Loucy (cell line): ENCODE data around the gene CATSPER1.
A peak's percentile ranks its signal among the peaks of the same experiment; 100 is the strongest.

ENCODE experiments used
- H2AFZ ChIP-seq: fragments of 200-600 bp; sonication (generic); 2 replicates; pipeline ENCODE4 v1.6.0; 2016; ENCODE audit warnings: antibody characterized with exemption, mild to moderate bottlenecking, low read length, moderate library complexity
- H3F3A ChIP-seq: fragments of 200-600 bp; 2 replicates; pipeline ENCODE4 v1.6.0; 2016; ENCODE audit warnings: antibody characterized with exemption, low read depth, mild to moderate bottlenecking
- H3K27me3 ChIP-seq: fragments of 200-600 bp; sonication (generic); 2 replicates; pipeline ENCODE4 v1.6.1; 2014; ENCODE audit warnings: low read length, mild to moderate bottlenecking; ENCODE audit not compliant: insufficient read depth, poor library complexity, severe bottlenecking
- H3K36me3 ChIP-seq: fragments of 200-600 bp; sonication (generic); 2 replicates; pipeline ENCODE4 v1.6.1; 2016; ENCODE audit warnings: low read length; ENCODE audit not compliant: insufficient read depth
- H3K4me1 ChIP-seq: fragments of 200-600 bp; sonication (generic); 2 replicates; pipeline ENCODE4 v1.5.1; 2014; ENCODE audit warnings: low read length, mild to moderate bottlenecking; ENCODE audit not compliant: insufficient read depth, poor library complexity, severe bottlenecking
- H3K4me2 ChIP-seq: fragments of 200-600 bp; sonication (generic); 2 replicates; pipeline ENCODE4 v1.6.0; 2014; ENCODE audit warnings: antibody characterized with exemption, low read length, low read depth, mild to moderate bottlenecking; ENCODE audit not compliant: poor library complexity, severe bottlenecking
- H3K4me3 ChIP-seq: fragments of 200-600 bp; sonication (generic); 2 replicates; pipeline ENCODE4 v1.5.1; 2014; ENCODE audit warnings: low read length, mild to moderate bottlenecking, mixed read lengths; ENCODE audit not compliant: poor library complexity, severe bottlenecking
- H3K79me2 ChIP-seq: fragments of 200-600 bp; sonication (generic); 2 replicates; pipeline ENCODE4 v1.6.1; 2014; ENCODE audit warnings: low read length; ENCODE audit not compliant: insufficient read depth
- H3K9ac ChIP-seq: fragments of 200-600 bp; sonication (generic); 2 replicates; pipeline ENCODE4 v1.6.0; 2014; ENCODE audit warnings: mild to moderate bottlenecking, low read depth, low read length, moderate library complexity; ENCODE audit not compliant: poor library complexity, severe bottlenecking
- H3K9me2 ChIP-seq: fragments of 200-600 bp; sonication (generic); replicated peaks from 2 replicates; pipeline ENCODE4 v1.6.1; 2016; ENCODE audit warnings: low read depth, low read length, mixed read lengths
- H3K9me3 ChIP-seq: fragments of 200-600 bp; sonication (generic); 2 replicates; pipeline ENCODE4 v1.6.1; 2014; ENCODE audit warnings: mild to moderate bottlenecking, antibody characterized with exemption, low read length, low read depth; ENCODE audit not compliant: insufficient read depth
- H4K20me1 ChIP-seq: fragments of 200-600 bp; sonication (generic); 2 replicates; pipeline ENCODE4 v1.6.0; 2014; ENCODE audit warnings: antibody characterized with exemption, low read length, mild to moderate bottlenecking; ENCODE audit not compliant: insufficient read depth, poor library complexity, severe bottlenecking
- EZH2phosphoT487 ChIP-seq: fragments of 200-600 bp; IDR thresholded peaks from 2 replicates; pipeline ENCODE4 v1.6.1; 2018; ENCODE audit warnings: antibody characterized with exemption, mild to moderate bottlenecking, moderate library complexity, borderline replicate concordance
- TF ChIP-seq, protein P1 (sequence below): fragments of 200-600 bp; sonication (generic); conservative IDR thresholded peaks from 2 replicates; pipeline ENCODE4 v1.5.1; 2014; ENCODE audit warnings: mild to moderate bottlenecking, antibody characterized with exemption, low read length

The CATSPER1 gene

DNA sequence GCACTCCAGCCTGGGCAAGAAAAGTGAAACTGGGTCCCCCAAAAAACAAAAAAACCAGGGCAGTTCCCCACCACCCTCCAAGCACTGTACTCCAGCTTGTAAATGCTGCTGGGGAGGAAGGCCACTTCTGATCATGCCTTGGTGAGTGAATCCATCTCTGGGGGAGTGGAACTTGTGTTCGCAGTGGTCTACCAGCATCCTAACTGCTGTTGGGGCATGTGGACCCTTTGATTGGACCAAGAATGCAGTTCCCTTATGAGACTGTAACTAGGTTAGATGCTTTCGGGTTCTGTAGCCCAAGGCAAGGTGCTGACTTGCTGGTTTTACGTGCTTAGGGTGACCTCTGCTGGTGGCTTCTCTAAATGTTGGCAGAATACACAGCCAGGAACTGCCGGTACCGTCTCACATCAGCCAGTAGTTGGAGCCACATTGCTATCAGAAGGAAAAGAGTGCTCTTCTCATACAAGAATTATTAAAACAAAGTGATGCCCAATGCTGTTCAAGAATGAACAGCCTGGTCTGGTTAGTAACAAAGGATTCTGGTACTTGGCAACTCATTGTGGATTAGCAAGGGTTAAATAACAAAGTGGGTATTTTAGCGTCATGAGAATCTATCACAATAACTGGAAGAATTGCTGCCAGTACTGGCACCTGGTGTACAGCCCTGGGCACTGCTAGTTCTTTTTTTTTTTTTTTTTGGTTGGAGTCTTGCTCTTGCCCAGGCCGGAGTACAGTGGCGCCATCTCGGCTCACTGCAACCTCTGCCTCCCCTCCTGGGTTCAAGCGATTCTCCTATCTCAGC is 37.3 kb downstream of the CATSPER1 start:
- TF ChIP-seq EZH2phosphoT487, result no peak
- TF ChIP-seq, protein P1, sequence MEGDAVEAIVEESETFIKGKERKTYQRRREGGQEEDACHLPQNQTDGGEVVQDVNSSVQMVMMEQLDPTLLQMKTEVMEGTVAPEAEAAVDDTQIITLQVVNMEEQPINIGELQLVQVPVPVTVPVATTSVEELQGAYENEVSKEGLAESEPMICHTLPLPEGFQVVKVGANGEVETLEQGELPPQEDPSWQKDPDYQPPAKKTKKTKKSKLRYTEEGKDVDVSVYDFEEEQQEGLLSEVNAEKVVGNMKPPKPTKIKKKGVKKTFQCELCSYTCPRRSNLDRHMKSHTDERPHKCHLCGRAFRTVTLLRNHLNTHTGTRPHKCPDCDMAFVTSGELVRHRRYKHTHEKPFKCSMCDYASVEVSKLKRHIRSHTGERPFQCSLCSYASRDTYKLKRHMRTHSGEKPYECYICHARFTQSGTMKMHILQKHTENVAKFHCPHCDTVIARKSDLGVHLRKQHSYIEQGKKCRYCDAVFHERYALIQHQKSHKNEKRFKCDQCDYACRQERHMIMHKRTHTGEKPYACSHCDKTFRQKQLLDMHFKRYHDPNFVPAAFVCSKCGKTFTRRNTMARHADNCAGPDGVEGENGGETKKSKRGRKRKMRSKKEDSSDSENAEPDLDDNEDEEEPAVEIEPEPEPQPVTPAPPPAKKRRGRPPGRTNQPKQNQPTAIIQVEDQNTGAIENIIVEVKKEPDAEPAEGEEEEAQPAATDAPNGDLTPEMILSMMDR, result peak; percentile 100
- Histone ChIP-seq H3K4me3 (no peak overlapping the region), H4K20me1 (no peaks in the 10 kb centered on the region), H3K9me2 (no peaks in the 10 kb centered on the region), H3K4me1 (no peaks in the 10 kb centered on the region), H3K27me3 (no peaks in the 10 kb centered on the region), H3F3A (peaks cover 2% of the 10 kb centered on the region; the same call in 1 of the 2 replicates), H3K79me2 (no peaks in the 10 kb centered on the region), H3K9me3 (no peaks in the 10 kb centered on the region), H3K36me3 (no peaks in the 10 kb centered on the region), H3K9ac (no peak overlapping the region), H3K4me2 (no peak overlapping the region), H2AFZ (no peak overlapping the region)

GRCh38 chr11:65987336-65987735 is 38.9 kb downstream of the CATSPER1 start:
- H3F3A ChIP-seq, result peaks cover 2% of the 10 kb centered on the region; the same call in 1 of the 2 replicates
- H3K9me3 ChIP-seq, result no peaks in the 10 kb centered on the region
- H3K27me3 ChIP-seq, result no peaks in the 10 kb centered on the region
- H4K20me1 ChIP-seq, result no peaks in the 10 kb centered on the region
- no peak overlapping the region for H2AFZ ChIP-seq
- no peak overlapping the region for H3K4me3 ChIP-seq
- no peaks in the 10 kb centered on the region for H3K4me1 ChIP-seq
- no peak overlapping the region for H3K9ac ChIP-seq
- TF ChIP-seq EZH2phosphoT487, result no peak
- TF ChIP-seq, protein P1, result no peak
- H3K9me2 ChIP-seq, result no peaks in the 10 kb centered on the region
- H3K4me2 ChIP-seq, result no peak overlapping the region
- no peaks in the 10 kb centered on the region for H3K36me3 ChIP-seq
- no peaks in the 10 kb centered on the region for H3K79me2 ChIP-seq

DNA sequence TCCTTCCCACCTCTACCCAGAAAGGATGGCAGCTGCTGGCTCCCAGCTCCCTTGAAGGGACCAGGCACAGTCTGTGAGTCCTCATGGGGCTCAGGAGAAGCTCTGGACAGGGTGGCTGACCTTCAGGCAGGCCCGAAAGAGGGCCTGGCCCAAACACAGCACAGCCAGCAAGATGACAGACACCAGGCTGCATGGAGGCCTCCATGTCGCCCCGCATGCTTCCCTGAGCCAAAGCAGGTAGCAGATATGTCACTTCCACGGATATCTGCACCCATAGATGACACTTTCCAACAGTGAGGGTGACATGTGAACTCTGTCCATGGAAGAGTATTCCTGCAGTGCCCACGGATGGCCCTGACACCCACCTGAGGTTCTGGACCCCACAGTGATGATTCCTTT is 42.7 kb downstream of the CATSPER1 start:
- no peaks in the 10 kb centered on the region for H4K20me1 ChIP-seq
- H3F3A ChIP-seq, result no peaks in the 10 kb centered on the region

More for the DNA sequence above, 42.7 kb downstream of the CATSPER1 start:
- H3K36me3 ChIP-seq, result peaks cover 11% of the 10 kb centered on the region; the same call in 1 of the 2 replicates
- no peak overlapping the region for H2AFZ ChIP-seq
- no peak overlapping the region for H3K4me2 ChIP-seq
- no peaks in the 10 kb centered on the region for H3K9me3 ChIP-seq
- H3K9ac ChIP-seq, result no peak overlapping the region
- no peaks in the 10 kb centered on the region for H3K9me2 ChIP-seq
- TF ChIP-seq, protein P1, result no peak
- TF ChIP-seq EZH2phosphoT487, result no peak
- H3K4me1 ChIP-seq, result no peaks in the 10 kb centered on the region
- no peaks in the 10 kb centered on the region for H3K79me2 ChIP-seq
- no peak overlapping the region for H3K4me3 ChIP-seq
- no peaks in the 10 kb centered on the region for H3K27me3 ChIP-seq
